ENCODE measurements around the gene VPS8. TPM values are rescaled to one million over a fixed set of nuclear protein-coding genes. Genes with fewer than 3 reads are reported as not detected.

The VPS8 gene
- total RNA-seq, 1 donor from 2014 or later: 40.1 TPM

GRCh38 chr3:185021256-185021655 lies 209.3 kb downstream of the VPS8 start:
- peaks cover 40% of the 10 kb centered on the region for H3K36me3 Mint-ChIP-seq (ENCODE audit: low read depth)
- no peak overlapping the region for H3K4me3 Mint-ChIP-seq (ENCODE audit: low read depth)
- H3K27ac Mint-ChIP-seq: no peak overlapping the region
- H3K9me3 Mint-ChIP-seq: peaks cover 9% of the 10 kb centered on the region
- intact Hi-C loops (cut with micrococcal nuclease): no loop called here
- H3K27me3 Mint-ChIP-seq (ENCODE audit: low read depth): no peaks in the 10 kb centered on the region
- peaks cover 3% of the 10 kb centered on the region for H3K4me1 Mint-ChIP-seq (ENCODE audit: low read depth)
- DNase-seq (ENCODE audit: low spot score): no peak

GRCh38 chr3:185024406-185024805 lies 212.4 kb downstream of the VPS8 start:
- Mint-ChIP-seq H3K27me3 (ENCODE audit: low read depth) (no peaks in the 10 kb centered on the region), H3K27ac (no peak overlapping the region), H3K9me3 (peaks cover 1% of the 10 kb centered on the region), H3K36me3 (ENCODE audit: low read depth) (peaks cover 22% of the 10 kb centered on the region), H3K4me3 (ENCODE audit: low read depth) (no peak overlapping the region), H3K4me1 (ENCODE audit: low read depth) (peaks cover 3% of the 10 kb centered on the region)
- DNase-seq (ENCODE audit: low spot score): no peak
- intact Hi-C loops (cut with micrococcal nuclease): no loop called here

GRCh38 chr3:185024966-185025365 lies 213.0 kb downstream of the VPS8 start:
- H3K4me1 Mint-ChIP-seq (ENCODE audit: low read depth): peaks cover 3% of the 10 kb centered on the region
- H3K27ac Mint-ChIP-seq: no peak overlapping the region
- intact Hi-C loops (cut with micrococcal nuclease): no loop called here
- no peak for DNase-seq (ENCODE audit: low spot score)
- H3K9me3 Mint-ChIP-seq: no peaks in the 10 kb centered on the region
- H3K4me3 Mint-ChIP-seq (ENCODE audit: low read depth): no peak overlapping the region
- H3K36me3 Mint-ChIP-seq (ENCODE audit: low read depth): peaks cover 19% of the 10 kb centered on the region
- H3K27me3 Mint-ChIP-seq (ENCODE audit: low read depth): no peaks in the 10 kb centered on the region

GRCh38 chr3:185028121-185028520 lies 216.2 kb downstream of the VPS8 start:
- H3K36me3 Mint-ChIP-seq (ENCODE audit: low read depth): peaks cover 19% of the 10 kb centered on the region
- H3K27ac Mint-ChIP-seq: no peak overlapping the region
- no peak overlapping the region for H3K4me3 Mint-ChIP-seq (ENCODE audit: low read depth)
- H3K27me3 Mint-ChIP-seq (ENCODE audit: low read depth): no peaks in the 10 kb centered on the region
- no peak for DNase-seq (ENCODE audit: low spot score)
- H3K4me1 Mint-ChIP-seq (ENCODE audit: low read depth): peaks cover 3% of the 10 kb centered on the region
- H3K9me3 Mint-ChIP-seq: no peaks in the 10 kb centered on the region
- intact Hi-C loops (cut with micrococcal nuclease): no loop called here

- Mint-ChIP-seq H3K9me3 (no peaks in the 10 kb centered on the region), H3K36me3 (ENCODE audit: low read depth) (peaks cover 23% of the 10 kb centered on the region), H3K27ac (no peak overlapping the region), H3K27me3 (ENCODE audit: low read depth) (no peaks in the 10 kb centered on the region), H3K4me3 (ENCODE audit: low read depth) (no peak overlapping the region), H3K4me1 (ENCODE audit: low read depth) (peaks cover 3% of the 10 kb centered on the region)
- intact Hi-C loops (cut with micrococcal nuclease): no loop called here
- DNase-seq (ENCODE audit: low spot score): no peak
Measured at GRCh38 chr3:185029086-185029485, 217.1 kb downstream of the VPS8 start.

- Mint-ChIP-seq H3K36me3 (ENCODE audit: low read depth) (peaks cover 28% of the 10 kb centered on the region), H3K27me3 (ENCODE audit: low read depth) (no peaks in the 10 kb centered on the region), H3K9me3 (peaks cover 4% of the 10 kb centered on the region), H3K4me1 (ENCODE audit: low read depth) (no peaks in the 10 kb centered on the region), H3K27ac (no peak overlapping the region), H3K4me3 (ENCODE audit: low read depth) (no peak overlapping the region)
- intact Hi-C loops (cut with micrococcal nuclease): no loop called here
- no peak for DNase-seq (ENCODE audit: low spot score)
Measured at GRCh38 chr3:185030399-185030798, 218.4 kb downstream of the VPS8 start.

- no peak overlapping the region for H3K27ac Mint-ChIP-seq
- no peaks in the 10 kb centered on the region for H3K27me3 Mint-ChIP-seq (ENCODE audit: low read depth)
- H3K36me3 Mint-ChIP-seq (ENCODE audit: low read depth): peaks cover 25% of the 10 kb centered on the region
- peaks cover 4% of the 10 kb centered on the region for H3K9me3 Mint-ChIP-seq
- H3K4me3 Mint-ChIP-seq (ENCODE audit: low read depth): no peak overlapping the region
- no peak for DNase-seq (ENCODE audit: low spot score)
- no peaks in the 10 kb centered on the region for H3K4me1 Mint-ChIP-seq (ENCODE audit: low read depth)
- intact Hi-C loops (cut with micrococcal nuclease): no loop called here
Measured at GRCh38 chr3:185030951-185031350, 219.0 kb downstream of the VPS8 start.

- Mint-ChIP-seq H3K4me3 (ENCODE audit: low read depth) (no peak overlapping the region), H3K4me1 (ENCODE audit: low read depth) (no peaks in the 10 kb centered on the region), H3K27me3 (ENCODE audit: low read depth) (no peaks in the 10 kb centered on the region), H3K9me3 (peaks cover 18% of the 10 kb centered on the region), H3K27ac (no peak overlapping the region), H3K36me3 (ENCODE audit: low read depth) (peaks cover 40% of the 10 kb centered on the region)
- no peak for DNase-seq (ENCODE audit: low spot score)
- intact Hi-C loops (cut with micrococcal nuclease): no loop called here
Measured at GRCh38 chr3:185037801-185038200, 225.8 kb downstream of the VPS8 start.

GRCh38 chr3:185040425-185040824 lies 228.5 kb downstream of the VPS8 start:
- Mint-ChIP-seq H3K27ac (no peak overlapping the region), H3K4me3 (ENCODE audit: low read depth) (no peak overlapping the region), H3K36me3 (ENCODE audit: low read depth) (peaks cover 23% of the 10 kb centered on the region), H3K4me1 (ENCODE audit: low read depth) (no peaks in the 10 kb centered on the region), H3K27me3 (ENCODE audit: low read depth) (no peaks in the 10 kb centered on the region), H3K9me3 (peaks cover 13% of the 10 kb centered on the region)
- no peak for DNase-seq (ENCODE audit: low spot score)
- intact Hi-C loops (cut with micrococcal nuclease): no loop called here

GRCh38 chr3:185041540-185041939 lies 229.6 kb downstream of the VPS8 start:
- no peak for DNase-seq (ENCODE audit: low spot score)
- Mint-ChIP-seq H3K36me3 (ENCODE audit: low read depth) (peaks cover 20% of the 10 kb centered on the region), H3K27me3 (ENCODE audit: low read depth) (no peaks in the 10 kb centered on the region), H3K9me3 (peaks cover 13% of the 10 kb centered on the region), H3K4me1 (ENCODE audit: low read depth) (no peaks in the 10 kb centered on the region), H3K4me3 (ENCODE audit: low read depth) (no peak overlapping the region), H3K27ac (no peak overlapping the region)
- intact Hi-C loops (cut with micrococcal nuclease): no loop called here

GRCh38 chr3:185042312-185043050 lies 230.5 kb downstream of the VPS8 start:
- no peak for DNase-seq (ENCODE audit: low spot score)

GRCh38 chr3:185046164-185046515 lies 234.2 kb downstream of the VPS8 start:
- Mint-ChIP-seq H3K4me1 (ENCODE audit: low read depth) (no peaks in the 10 kb centered on the region), H3K36me3 (ENCODE audit: low read depth) (peaks cover 25% of the 10 kb centered on the region), H3K9me3 (no peaks in the 10 kb centered on the region)

More at GRCh38 chr3:185042312-185043050, 230.5 kb downstream of the VPS8 start:
- intact Hi-C loops (cut with micrococcal nuclease): no loop called here
- Mint-ChIP-seq H3K9me3 (peaks cover 8% of the 10 kb centered on the region), H3K27me3 (ENCODE audit: low read depth) (no peaks in the 10 kb centered on the region), H3K27ac (no peak overlapping the region), H3K4me1 (ENCODE audit: low read depth) (no peaks in the 10 kb centered on the region), H3K36me3 (ENCODE audit: low read depth) (peaks cover 18% of the 10 kb centered on the region), H3K4me3 (ENCODE audit: low read depth) (no peak overlapping the region)

GRCh38 chr3:185046603-185047002 lies 234.6 kb downstream of the VPS8 start:
- Mint-ChIP-seq H3K36me3 (ENCODE audit: low read depth) (peaks cover 28% of the 10 kb centered on the region), H3K27ac (no peak overlapping the region), H3K4me1 (ENCODE audit: low read depth) (no peaks in the 10 kb centered on the region), H3K9me3 (no peaks in the 10 kb centered on the region), H3K27me3 (ENCODE audit: low read depth) (no peaks in the 10 kb centered on the region), H3K4me3 (ENCODE audit: low read depth) (no peak overlapping the region)
- no peak for DNase-seq (ENCODE audit: low spot score)
- intact Hi-C loops (cut with micrococcal nuclease): no loop called here

More at GRCh38 chr3:185046164-185046515, 234.2 kb downstream of the VPS8 start:
- H3K27ac Mint-ChIP-seq: no peak overlapping the region
- intact Hi-C loops (cut with micrococcal nuclease): no loop called here
- no peak for DNase-seq (ENCODE audit: low spot score)
- no peaks in the 10 kb centered on the region for H3K27me3 Mint-ChIP-seq (ENCODE audit: low read depth)
- H3K4me3 Mint-ChIP-seq (ENCODE audit: low read depth): no peak overlapping the region

- DNase-seq (ENCODE audit: low spot score): no peak
- intact Hi-C loops (cut with micrococcal nuclease): no loop called here
- Mint-ChIP-seq H3K36me3 (ENCODE audit: low read depth) (peaks cover 56% of the 10 kb centered on the region), H3K4me1 (ENCODE audit: low read depth) (no peaks in the 10 kb centered on the region), H3K27ac (no peak overlapping the region), H3K9me3 (no peaks in the 10 kb centered on the region), H3K4me3 (ENCODE audit: low read depth) (no peak overlapping the region), H3K27me3 (ENCODE audit: low read depth) (no peaks in the 10 kb centered on the region)
Measured at GRCh38 chr3:185049710-185050109, 237.7 kb downstream of the VPS8 start.

Data from activated T-helper 2 cell treated with anti-CD3 and anti-CD28 coated beads, Interferon-gamma antibody, Interleukin-2, Interleukin-4, amounts not matched to agents 10 μg/mL and 5 μg/mL and 100 μg/mL, durations not matched to agents 14 hours and 24 hours and 36 hours (primary cell).